KMS-11 (cell line): ENCODE measurements around the gene GAS6.

Experiments
- H2AFZ ChIP-seq: fragments of 200-600 bp; sonication (generic); 2 replicates; pipeline ENCODE4 v1.6.1; 2016; ENCODE audit warnings: antibody characterized with exemption, mixed run types, low read depth
- H3K27ac ChIP-seq: fragments of 200-600 bp; sonication (generic); 2 replicates; pipeline ENCODE4 v1.6.1; 2016; ENCODE audit warnings: mild to moderate bottlenecking, mixed run types
- H3K27me3 ChIP-seq: fragments of 200-600 bp; sonication (generic); 2 replicates; pipeline ENCODE4 v1.6.1; 2017; ENCODE audit warnings: mild to moderate bottlenecking, low read depth, mixed run types, moderate library complexity; ENCODE audit not compliant: insufficient read depth
- H3K36me3 ChIP-seq: fragments of 200-600 bp; sonication (generic); 2 replicates; pipeline ENCODE4 v1.6.1; 2017; ENCODE audit warnings: mild to moderate bottlenecking, mixed run types; ENCODE audit not compliant: insufficient read depth
- H3K4me1 ChIP-seq: fragments of 200-600 bp; sonication (generic); 2 replicates; pipeline ENCODE4 v1.6.1; 2016; ENCODE audit warnings: mild to moderate bottlenecking, low read depth, mixed run types; ENCODE audit not compliant: poor library complexity, severe bottlenecking
- H3K4me2 ChIP-seq: fragments of 200-600 bp; sonication (generic); 2 replicates; pipeline ENCODE4 v1.7.0; 2016; ENCODE audit warnings: mild to moderate bottlenecking, mixed run types
- H3K4me3 ChIP-seq: fragments of 200-600 bp; sonication (generic); IDR thresholded peaks from 2 replicates; pipeline ENCODE4 v1.6.1; 2017; ENCODE audit warnings: low read depth, low read length, mixed read lengths; ENCODE audit not compliant: insufficient read depth
- H3K79me2 ChIP-seq: fragments of 200-600 bp; sonication (generic); 2 replicates; pipeline ENCODE4 v1.6.1; 2016; ENCODE audit warnings: low read depth, mixed run types; ENCODE audit not compliant: insufficient read depth
- H3K9ac ChIP-seq: fragments of 200-600 bp; sonication (generic); 2 replicates; pipeline ENCODE4 v1.6.1; 2016; ENCODE audit warnings: mild to moderate bottlenecking, mixed run types
- H4K20me1 ChIP-seq: fragments of 200-600 bp; sonication (generic); 2 replicates; pipeline ENCODE4 v1.6.1; 2016; ENCODE audit warnings: mild to moderate bottlenecking, mixed run types; ENCODE audit not compliant: insufficient read depth
- TF ChIP-seq, protein P1 (sequence below): fragments of 200-600 bp; sonication (generic); conservative IDR thresholded peaks from 2 replicates; pipeline ENCODE4 v1.6.1; 2017; ENCODE audit warnings: low read depth, mild to moderate bottlenecking, antibody characterized with exemption, low read length, moderate library complexity, mixed read lengths

The GAS6 gene

GRCh38 chr13:113816254-113816929, 47.5 kb downstream of the GAS6 start:
- TF ChIP-seq, protein P1, sequence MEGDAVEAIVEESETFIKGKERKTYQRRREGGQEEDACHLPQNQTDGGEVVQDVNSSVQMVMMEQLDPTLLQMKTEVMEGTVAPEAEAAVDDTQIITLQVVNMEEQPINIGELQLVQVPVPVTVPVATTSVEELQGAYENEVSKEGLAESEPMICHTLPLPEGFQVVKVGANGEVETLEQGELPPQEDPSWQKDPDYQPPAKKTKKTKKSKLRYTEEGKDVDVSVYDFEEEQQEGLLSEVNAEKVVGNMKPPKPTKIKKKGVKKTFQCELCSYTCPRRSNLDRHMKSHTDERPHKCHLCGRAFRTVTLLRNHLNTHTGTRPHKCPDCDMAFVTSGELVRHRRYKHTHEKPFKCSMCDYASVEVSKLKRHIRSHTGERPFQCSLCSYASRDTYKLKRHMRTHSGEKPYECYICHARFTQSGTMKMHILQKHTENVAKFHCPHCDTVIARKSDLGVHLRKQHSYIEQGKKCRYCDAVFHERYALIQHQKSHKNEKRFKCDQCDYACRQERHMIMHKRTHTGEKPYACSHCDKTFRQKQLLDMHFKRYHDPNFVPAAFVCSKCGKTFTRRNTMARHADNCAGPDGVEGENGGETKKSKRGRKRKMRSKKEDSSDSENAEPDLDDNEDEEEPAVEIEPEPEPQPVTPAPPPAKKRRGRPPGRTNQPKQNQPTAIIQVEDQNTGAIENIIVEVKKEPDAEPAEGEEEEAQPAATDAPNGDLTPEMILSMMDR: no peak
- Histone ChIP-seq H3K27me3 (peaks cover 14% of the 10 kb centered on the region; the same call in 1 of the 2 replicates), H3K4me3 (no peak overlapping the region), H3K9ac (no peak overlapping the region), H3K27ac (no peak overlapping the region), H2AFZ (no peak overlapping the region), H4K20me1 (no peaks in the 10 kb centered on the region), H3K36me3 (no peaks in the 10 kb centered on the region), H3K4me2 (no peak overlapping the region), H3K79me2 (no peaks in the 10 kb centered on the region), H3K4me1 (peaks cover 5% of the 10 kb centered on the region)

- no peak overlapping the region for H3K4me2 ChIP-seq
- no peaks in the 10 kb centered on the region for H3K36me3 ChIP-seq
- peaks cover 5% of the 10 kb centered on the region for H3K4me1 ChIP-seq
- no peak overlapping the region for H2AFZ ChIP-seq
- H3K27ac ChIP-seq: no peak overlapping the region
- no peak overlapping the region for H3K9ac ChIP-seq
- H3K79me2 ChIP-seq: no peaks in the 10 kb centered on the region
- no peaks in the 10 kb centered on the region for H4K20me1 ChIP-seq
- no peak overlapping the region for H3K4me3 ChIP-seq
- TF ChIP-seq, protein P1: no peak
- peaks cover 14% of the 10 kb centered on the region; the same call in 1 of the 2 replicates for H3K27me3 ChIP-seq
Measured at GRCh38 chr13:113815151-113816058, 48.5 kb downstream of the GAS6 start.

GRCh38 chr13:113814435-113814821, 49.4 kb downstream of the GAS6 start:
- H3K9ac ChIP-seq: no peak overlapping the region
- TF ChIP-seq, protein P1: no peak

GRCh38 chr13:113813749-113814434, 50.0 kb downstream of the GAS6 start:
- H3K4me2 ChIP-seq: no peak overlapping the region

More at GRCh38 chr13:113814435-113814821, 49.4 kb downstream of the GAS6 start:
- Histone ChIP-seq H3K4me3 (no peak overlapping the region), H2AFZ (no peak overlapping the region), H3K27me3 (peaks cover 14% of the 10 kb centered on the region; the same call in 1 of the 2 replicates), H3K27ac (no peak overlapping the region), H3K4me2 (no peak overlapping the region), H3K4me1 (peaks cover 8% of the 10 kb centered on the region), H3K79me2 (no peaks in the 10 kb centered on the region), H3K36me3 (no peaks in the 10 kb centered on the region), H4K20me1 (no peaks in the 10 kb centered on the region)

More at GRCh38 chr13:113813749-113814434, 50.0 kb downstream of the GAS6 start:
- H3K9ac ChIP-seq: no peak overlapping the region
- no peak overlapping the region for H2AFZ ChIP-seq
- H3K4me1 ChIP-seq: peaks cover 8% of the 10 kb centered on the region
- H4K20me1 ChIP-seq: no peaks in the 10 kb centered on the region
- H3K4me3 ChIP-seq: no peak overlapping the region
- no peak overlapping the region for H3K27ac ChIP-seq
- TF ChIP-seq, protein P1: no peak
- H3K36me3 ChIP-seq: no peaks in the 10 kb centered on the region
- H3K27me3 ChIP-seq: peaks cover 14% of the 10 kb centered on the region; the same call in 1 of the 2 replicates
- H3K79me2 ChIP-seq: no peaks in the 10 kb centered on the region
